RWPE2 (cell line): Measurements from ENCODE around the gene MRPL42.

Experiments used
- ATAC-seq: fragments of 200-7000 bp; cut with Tn5 transposase; 3 replicates; pipeline ENCODE4 v1.9.1; 2021; ENCODE audit warnings: low read depth
- DNase-seq: peaks from one replicate; pipeline ENCODE4 v3.0.0-alpha.2; 2020; ENCODE audit warnings: low spot score
- H3K27ac ChIP-seq: fragments of 450-650 bp; 2 replicates; pipeline ENCODE4 v1.5.1; 2017; ENCODE audit warnings: mild to moderate bottlenecking; ENCODE audit not compliant: poor library complexity, severe bottlenecking
- H3K27me3 ChIP-seq: fragments of 250-450 bp; sonication (Bioruptor Pico); 2 replicates; pipeline ENCODE4 v1.5.1; 2021; ENCODE audit warnings: mild to moderate bottlenecking, moderate library complexity; ENCODE audit not compliant: insufficient read depth, poor library complexity, severe bottlenecking
- H3K36me3 ChIP-seq: fragments of 250-450 bp; sonication (Bioruptor Pico); 2 replicates; pipeline ENCODE4 v1.5.1; 2020; ENCODE audit warnings: low read depth, mild to moderate bottlenecking, moderate library complexity
- H3K4me1 ChIP-seq: fragments of 250-450 bp; sonication (Bioruptor Pico); 2 replicates; pipeline ENCODE4 v1.5.1; 2021; ENCODE audit warnings: mild to moderate bottlenecking, moderate library complexity; ENCODE audit not compliant: insufficient read depth, poor library complexity, severe bottlenecking
- H3K4me3 ChIP-seq: fragments of 250-450 bp; sonication (Bioruptor Pico); 2 replicates; pipeline ENCODE4 v1.5.1; 2021; ENCODE audit warnings: mild to moderate bottlenecking, moderate library complexity; ENCODE audit not compliant: severe bottlenecking
- H3K9me3 ChIP-seq: fragments of 250-450 bp; sonication (Bioruptor Pico); 2 replicates; pipeline ENCODE4 v1.5.1; 2021; ENCODE audit warnings: mild to moderate bottlenecking, moderate library complexity; ENCODE audit not compliant: severe bottlenecking
- TF ChIP-seq, protein P1 (sequence below): fragments of 450-650 bp; IDR thresholded peaks from one replicate; pipeline ENCODE4 v1.5.1; 2017; ENCODE audit warnings: mild to moderate bottlenecking, moderate library complexity; ENCODE audit not compliant: poor library complexity, severe bottlenecking

Gene MRPL42

DNA sequence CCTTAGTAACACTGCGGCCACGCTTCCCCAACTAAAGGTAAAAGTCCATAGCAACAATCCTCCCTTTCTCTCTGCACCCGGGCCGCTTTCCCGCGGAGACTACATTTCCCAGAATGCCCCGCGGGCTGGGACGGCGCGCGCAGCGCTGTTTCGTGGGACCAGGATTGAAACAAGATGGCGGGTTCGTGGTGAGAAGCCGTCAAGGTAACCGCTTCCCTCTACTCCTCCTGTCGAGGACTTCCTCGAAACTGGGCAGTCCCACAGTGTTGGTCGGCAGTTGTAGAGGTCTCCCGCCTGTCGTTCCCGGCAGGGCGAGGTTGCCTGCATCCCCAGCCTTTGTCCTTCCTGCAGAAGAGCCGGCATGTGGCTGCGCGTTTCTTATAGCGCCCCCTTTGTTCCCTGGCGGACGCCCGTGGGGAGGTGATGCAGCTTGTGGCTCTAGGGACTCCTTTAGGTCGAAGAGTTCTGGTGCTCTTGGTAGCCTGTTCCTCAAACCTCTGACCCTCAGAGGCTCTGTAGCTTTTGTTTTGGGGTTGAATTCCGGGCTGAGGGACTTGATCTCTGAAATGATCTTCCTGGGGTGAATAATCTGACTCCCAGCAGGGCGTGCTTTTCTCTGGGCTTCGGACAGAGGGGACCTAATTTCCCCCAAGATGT lies at the start of gene MRPL42:
MRPL42 (plus strand) TSS at position 164 of the 657 bp plus-strand sequence. CDS start 1,772 bp downstream, outside the sequence.
- DNase-seq (peak; percentile 74), ATAC-seq (peak; percentile 92)
- Histone ChIP-seq H3K4me1 (peaks cover 15% of the 10 kb centered on the region), H3K36me3 (peaks cover 36% of the 10 kb centered on the region), H3K4me3 (peak within 1 kb of the TSS; percentile 69), H3K27ac (peak within 1 kb of the TSS; percentile 46), H3K9me3 (no peaks in the 10 kb centered on the region), H3K27me3 (no peaks in the 10 kb centered on the region)
- TF ChIP-seq, protein P1, sequence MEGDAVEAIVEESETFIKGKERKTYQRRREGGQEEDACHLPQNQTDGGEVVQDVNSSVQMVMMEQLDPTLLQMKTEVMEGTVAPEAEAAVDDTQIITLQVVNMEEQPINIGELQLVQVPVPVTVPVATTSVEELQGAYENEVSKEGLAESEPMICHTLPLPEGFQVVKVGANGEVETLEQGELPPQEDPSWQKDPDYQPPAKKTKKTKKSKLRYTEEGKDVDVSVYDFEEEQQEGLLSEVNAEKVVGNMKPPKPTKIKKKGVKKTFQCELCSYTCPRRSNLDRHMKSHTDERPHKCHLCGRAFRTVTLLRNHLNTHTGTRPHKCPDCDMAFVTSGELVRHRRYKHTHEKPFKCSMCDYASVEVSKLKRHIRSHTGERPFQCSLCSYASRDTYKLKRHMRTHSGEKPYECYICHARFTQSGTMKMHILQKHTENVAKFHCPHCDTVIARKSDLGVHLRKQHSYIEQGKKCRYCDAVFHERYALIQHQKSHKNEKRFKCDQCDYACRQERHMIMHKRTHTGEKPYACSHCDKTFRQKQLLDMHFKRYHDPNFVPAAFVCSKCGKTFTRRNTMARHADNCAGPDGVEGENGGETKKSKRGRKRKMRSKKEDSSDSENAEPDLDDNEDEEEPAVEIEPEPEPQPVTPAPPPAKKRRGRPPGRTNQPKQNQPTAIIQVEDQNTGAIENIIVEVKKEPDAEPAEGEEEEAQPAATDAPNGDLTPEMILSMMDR: peak; percentile 89

DNA sequence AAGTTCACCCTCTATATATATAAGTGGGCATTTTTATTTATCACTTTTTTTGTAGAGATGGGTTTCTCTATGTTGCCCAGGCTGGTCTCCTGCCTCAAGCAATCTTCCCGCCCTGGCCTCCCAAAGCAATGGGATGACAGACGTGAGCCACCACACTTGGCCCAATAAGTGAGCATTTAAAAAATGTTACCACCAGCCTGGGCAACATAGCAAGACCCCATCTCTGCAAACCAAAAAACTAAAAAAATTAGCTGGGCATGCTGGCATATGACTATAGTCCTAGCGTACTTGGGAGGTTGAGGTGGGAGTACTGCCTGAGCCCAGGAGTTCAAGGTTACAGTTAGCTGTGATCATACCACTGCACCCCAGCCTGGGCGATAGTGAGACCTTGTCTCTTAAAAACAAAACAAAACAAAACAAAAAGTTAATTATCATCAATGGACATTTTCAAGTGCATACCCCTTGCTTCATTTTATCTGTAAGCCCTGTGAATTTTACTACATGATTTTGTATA lies 49.3 kb upstream of the MRPL42 start:
- Histone ChIP-seq H3K4me3 (no peak overlapping the region), H3K36me3 (peaks cover 5% of the 10 kb centered on the region; the same call in 1 of the 2 replicates), H3K27me3 (no peaks in the 10 kb centered on the region), H3K27ac (no peak overlapping the region), H3K4me1 (peaks cover 8% of the 10 kb centered on the region), H3K9me3 (no peaks in the 10 kb centered on the region)
- TF ChIP-seq, protein P1: no peak
- DNase-seq: no peak
- ATAC-seq: no peak

DNA sequence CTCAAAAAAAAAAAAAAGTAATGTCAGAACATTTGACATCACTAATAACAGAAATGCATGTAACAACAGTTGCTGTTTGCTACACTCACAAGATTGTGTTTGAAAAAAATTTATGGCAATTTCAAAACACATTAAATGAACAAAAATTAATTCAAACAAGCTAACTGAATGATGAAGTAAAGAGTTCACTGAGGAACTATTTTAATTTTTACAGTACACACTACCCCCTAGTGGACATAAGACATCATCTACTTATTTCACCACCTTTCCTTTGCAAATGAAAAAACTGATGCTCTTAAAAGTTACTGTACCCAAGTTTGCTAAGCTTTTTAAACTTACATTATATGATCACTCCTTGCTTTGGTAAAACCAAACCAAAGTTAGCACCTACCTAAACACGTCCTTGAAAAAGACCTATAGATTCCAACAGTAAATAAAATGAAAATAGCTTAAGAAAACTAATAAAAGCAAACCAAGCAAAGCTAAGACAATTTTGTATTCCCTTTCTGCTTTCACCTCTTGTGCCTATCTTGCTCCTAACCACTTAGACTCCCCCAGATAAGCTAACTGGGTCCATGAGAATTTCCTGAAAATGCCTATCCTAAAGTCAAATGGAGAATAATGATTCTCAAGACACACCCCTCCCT lies 47.8 kb upstream of the MRPL42 start:
- peak overlapping the region; percentile 3 for H3K27ac ChIP-seq
- ATAC-seq (peak; percentile 46; the same call in 1 of the 3 replicates), DNase-seq (no peak)
- no peak overlapping the region for H3K4me3 ChIP-seq
- no peaks in the 10 kb centered on the region for H3K27me3 ChIP-seq
- H3K36me3 ChIP-seq: peaks cover 10% of the 10 kb centered on the region; the same call in 1 of the 2 replicates
- TF ChIP-seq, protein P1: peak; percentile 80
- no peaks in the 10 kb centered on the region for H3K4me1 ChIP-seq
- H3K9me3 ChIP-seq: no peaks in the 10 kb centered on the region

DNA sequence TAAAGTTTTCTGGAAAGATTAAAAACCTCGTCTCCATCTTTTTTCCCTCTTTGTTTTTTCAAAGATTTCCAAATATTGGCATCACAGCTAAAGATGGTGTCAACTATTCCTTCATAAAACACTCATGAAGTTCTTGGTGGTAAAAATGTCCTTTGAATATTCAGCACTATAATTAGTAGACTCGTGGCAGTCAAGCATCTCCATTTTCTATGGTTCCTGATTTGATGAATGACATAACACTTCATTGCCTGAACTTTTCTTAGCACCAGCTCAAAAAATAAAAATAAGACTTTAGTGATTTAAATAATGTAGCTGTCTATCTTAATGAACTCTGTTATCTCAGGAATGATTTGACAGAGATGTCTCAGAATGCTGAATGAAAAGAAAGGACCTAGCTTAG lies 45.3 kb upstream of the MRPL42 start:
- Histone ChIP-seq H3K4me3 (no peak overlapping the region), H3K27me3 (no peaks in the 10 kb centered on the region), H3K9me3 (no peaks in the 10 kb centered on the region), H3K4me1 (no peaks in the 10 kb centered on the region), H3K27ac (no peak overlapping the region), H3K36me3 (0 out of 2 replicates have a peak, but pooled peaks cover 5% of the 10 kb centered on the region)
- no peak for ATAC-seq
- TF ChIP-seq, protein P1: no peak
- DNase-seq: no peak
